Stimulated activated CD4-positive, alpha-beta T cell treated with anti-CD3 and anti-CD28 coated beads, Interleukin-4, amount 100 ng/mL, for 48 hours (primary cell): Measurements from ENCODE around the gene CPED1.

Experiments used
- DNase-seq, 2 donors: peaks; one replicate each; pipeline ENCODE4 v3.0.0-alpha.2; 2020; ENCODE audit warnings: low read depth in 2 of 2

The CPED1 gene

GRCh38 chr7:120988591-120989256 lies at the start of gene CPED1:
CPED1 (plus strand) TSS chr7:120988711; CDS start chr7:120989622, 911 bp downstream.
- peak; percentile 16 to 19 for DNase-seq

- no peak for DNase-seq
These were observed 49.2 kb upstream of the CPED1 start for GRCh38 chr7:120939345-120939744.

GRCh38 chr7:120941064-120941463 lies 47.4 kb upstream of the CPED1 start:
- no peak for DNase-seq

- DNase-seq: no peak
These were observed 46.7 kb upstream of the CPED1 start for GRCh38 chr7:120941856-120942255.

GRCh38 chr7:120942861-120943260 lies 45.6 kb upstream of the CPED1 start:
- no peak for DNase-seq

- no peak for DNase-seq
These were observed 43.5 kb upstream of the CPED1 start for GRCh38 chr7:120944826-120945562.

GRCh38 chr7:120947980-120948379 lies 40.5 kb upstream of the CPED1 start:
- no peak for DNase-seq

- no peak for DNase-seq
These were observed 39.1 kb upstream of the CPED1 start for GRCh38 chr7:120949393-120949911.

- DNase-seq: no peak
These were observed 38.4 kb upstream of the CPED1 start for GRCh38 chr7:120949998-120950538.

- DNase-seq: peak; percentile 94 to 95
These were observed 37.8 kb upstream of the CPED1 start, which contains the start of gene ING3 for GRCh38 chr7:120950539-120951308. ING3 (plus strand) TSS chr7:120950777; CDS start chr7:120950897, 120 bp downstream.

GRCh38 chr7:120951309-120951699 lies 37.2 kb upstream of the CPED1 start:
- no peak for DNase-seq

- no peak for DNase-seq
These were observed 36.7 kb upstream of the CPED1 start for GRCh38 chr7:120951826-120952225.

- no peak for DNase-seq
These were observed 32.8 kb upstream of the CPED1 start for GRCh38 chr7:120955577-120956149.

- DNase-seq: no peak
These were observed 28.5 kb upstream of the CPED1 start for GRCh38 chr7:120959929-120960484.

GRCh38 chr7:120960714-120961113 lies 27.8 kb upstream of the CPED1 start:
- DNase-seq: no peak

- DNase-seq: no peak
These were observed 26.8 kb upstream of the CPED1 start for GRCh38 chr7:120961638-120962173.

GRCh38 chr7:120964088-120964487 lies 24.4 kb upstream of the CPED1 start:
- no peak for DNase-seq

- DNase-seq: no peak
These were observed 21.6 kb upstream of the CPED1 start for GRCh38 chr7:120966961-120967360.

- no peak for DNase-seq
These were observed 14.7 kb upstream of the CPED1 start for GRCh38 chr7:120973849-120974248.

GRCh38 chr7:120979765-120980499 lies 8.6 kb upstream of the CPED1 start:
- no peak for DNase-seq
